Islet precursor cell (in vitro differentiated cells): Measurements from ENCODE around the gene PSMA6.
"Not testable (repeated sequence)": the region's sequence is repeated elsewhere in the genome, so short reads cannot be mapped to it uniquely, and the experiment has no call there.

Experiments used
- DNase-seq: peaks from one replicate; pipeline ENCODE4 v3.0.0-alpha.2; 2018

The PSMA6 gene

GRCh38 chr14:35346738-35347322 is 54.6 kb downstream of the PSMA6 start:
- no peak for DNase-seq

GRCh38 chr14:35347323-35348043 is 55.3 kb downstream of the PSMA6 start:
- DNase-seq, result peak; percentile 67

- not testable (repeated sequence) for DNase-seq
Measured at GRCh38 chr14:35348044-35348380, 55.8 kb downstream of the PSMA6 start.

- peak; percentile 60 for DNase-seq
Measured at GRCh38 chr14:35349496-35350365, 57.5 kb downstream of the PSMA6 start.

GRCh38 chr14:35351497-35351896 is 59.3 kb downstream of the PSMA6 start:
- DNase-seq, result no peak

- no peak for DNase-seq
Measured at GRCh38 chr14:35351897-35352273, 59.7 kb downstream of the PSMA6 start.

- DNase-seq, result no peak
Measured at GRCh38 chr14:35352274-35353233, 60.4 kb downstream of the PSMA6 start.

GRCh38 chr14:35353409-35354172 is 61.4 kb downstream of the PSMA6 start:
- no peak for DNase-seq

GRCh38 chr14:35355235-35355634 is 63.1 kb downstream of the PSMA6 start:
- not testable (repeated sequence) for DNase-seq

- DNase-seq, result peak; percentile 88
Measured at GRCh38 chr14:35355981-35356841, 64.0 kb downstream of the PSMA6 start.

GRCh38 chr14:35359655-35360054 is 67.5 kb downstream of the PSMA6 start:
- not testable (repeated sequence) for DNase-seq

- DNase-seq, result no peak
Measured at GRCh38 chr14:35361141-35361480, 68.9 kb downstream of the PSMA6 start.

GRCh38 chr14:35362450-35362849 is 70.3 kb downstream of the PSMA6 start:
- no peak for DNase-seq

- DNase-seq, result no peak
Measured at GRCh38 chr14:35362911-35363374, 70.8 kb downstream of the PSMA6 start.

- DNase-seq, result peak; percentile 95
Measured at GRCh38 chr14:35365130-35366055, 73.2 kb downstream of the PSMA6 start.

GRCh38 chr14:35366056-35366451 is 73.9 kb downstream of the PSMA6 start:
- peak; percentile 61 for DNase-seq

GRCh38 chr14:35366521-35366976 is 74.4 kb downstream of the PSMA6 start:
- DNase-seq, result no peak

GRCh38 chr14:35367056-35367372 is 74.8 kb downstream of the PSMA6 start:
- DNase-seq, result no peak
